Mucosa of descending colon (tissue), 3 donors: ENCODE results near the gene DPYSL5. TPM values are rescaled to one million over a fixed set of nuclear protein-coding genes. Genes with fewer than 3 reads are reported as not detected.

Source experiments
- ATAC-seq: fragments of 200-7000 bp; cut with Tn5 transposase; one replicate; pipeline ENCODE4 v1.9.1; 2020; ENCODE audit warnings: mild to moderate bottlenecking, moderate library complexity
- DNase-seq, 3 donors: peaks; one replicate each; pipeline ENCODE4 v3.0.0-alpha.2; 2020
- H3K36me3 ChIP-seq: fragments of 200-600 bp; one replicate; pipeline ENCODE4 v1.8.0; 2021; ENCODE audit warnings: low read depth, mild to moderate bottlenecking
- H3K4me1 ChIP-seq: fragments of 200-600 bp; one replicate; pipeline ENCODE4 v1.8.0; 2021; ENCODE audit warnings: low read depth, mild to moderate bottlenecking
- H3K4me3 ChIP-seq: fragments of 200-600 bp; one replicate; pipeline ENCODE4 v1.8.0; 2021; ENCODE audit warnings: mild to moderate bottlenecking
- H3K9me3 ChIP-seq: fragments of 200-600 bp; one replicate; pipeline ENCODE4 v1.8.0; 2021; ENCODE audit warnings: mild to moderate bottlenecking
- intact Hi-C, 2 donors: fragments of 100-400 bp; cut with DNase I in 1 of 2; cut with micrococcal nuclease in 1 of 2; formaldehyde crosslinking; loops; one replicate each; pipeline versions ENCODE4 v1.11.0 to v1.11.1; 2022; cut with DNase I, micrococcal nuclease
- total RNA-seq, 3 donors: library from RNA; stranded (reverse); fragmentation: NEBNext Ultra II Directional in 2 of 3; extraction: Animal tissue kit (Norgen Biotek cat#: 25700) in 2 of 3; gene quantifications; one replicate each; pipeline versions ENCODE4 v1.2.1 to v1.2.4, GENCODE V29; 2021 to 2023
- TF ChIP-seq, protein P1 (sequence below): fragments of 200-600 bp; IDR thresholded peaks from one replicate; pipeline ENCODE4 v1.8.0; 2022; ENCODE audit warnings: antibody characterized with exemption, mild to moderate bottlenecking
- donor health status: DM: no; HTN: no; CAD: no; lungs with moderate emphysema.
- donor health status: DM: no; HTN: no; CAD: no.
- donor health status: DM: no; HTN: yes; CAD: no.

The DPYSL5 gene
- total RNA-seq, 3 donors from 2014 or later, result 0.24 to 1.3 (median 0.38) TPM

DNA sequence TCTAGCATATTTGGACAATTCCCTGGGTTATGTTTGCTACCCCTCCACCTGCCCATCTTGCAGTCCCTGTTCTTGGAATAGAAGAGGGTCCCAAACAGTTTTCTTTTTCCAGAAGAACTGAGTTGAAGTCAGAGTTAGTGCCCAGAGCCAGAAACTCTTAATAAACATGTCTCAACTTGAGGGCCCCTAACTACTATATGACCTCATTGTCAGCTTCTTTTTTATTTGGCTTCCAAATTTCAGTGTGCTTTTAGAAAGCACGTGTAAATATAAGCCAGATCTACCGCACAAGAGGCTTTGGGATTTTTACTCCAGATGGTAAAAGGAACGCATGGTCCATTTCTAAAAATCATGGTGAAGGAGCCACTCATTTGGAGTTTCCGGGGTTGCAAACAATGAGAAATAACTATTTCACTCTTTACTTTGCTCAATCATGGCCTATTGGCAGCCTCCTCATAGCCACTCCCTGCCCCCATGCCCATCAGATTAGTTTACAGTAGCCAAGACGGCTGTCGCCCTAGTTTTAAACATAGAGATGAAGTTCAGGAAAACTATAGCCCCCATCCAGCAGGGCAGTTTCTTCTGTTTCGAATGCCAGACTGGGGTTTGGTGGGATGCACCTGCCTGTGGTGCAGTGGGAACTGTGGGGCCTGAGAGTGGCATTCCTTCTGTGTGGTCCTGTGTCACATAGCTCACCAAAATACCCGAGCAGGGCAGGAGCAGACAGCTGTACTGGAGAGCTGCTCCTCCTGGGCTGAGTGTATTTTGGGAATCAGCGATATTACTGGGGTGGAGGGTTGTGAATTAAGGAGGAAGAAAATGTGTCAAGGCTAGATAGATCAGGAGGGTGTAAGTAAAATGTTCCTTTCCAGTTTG lies 124.2 kb downstream of the DPYSL5 start:
- no peak overlapping the region for H3K4me3 ChIP-seq
- TF ChIP-seq, protein P1, sequence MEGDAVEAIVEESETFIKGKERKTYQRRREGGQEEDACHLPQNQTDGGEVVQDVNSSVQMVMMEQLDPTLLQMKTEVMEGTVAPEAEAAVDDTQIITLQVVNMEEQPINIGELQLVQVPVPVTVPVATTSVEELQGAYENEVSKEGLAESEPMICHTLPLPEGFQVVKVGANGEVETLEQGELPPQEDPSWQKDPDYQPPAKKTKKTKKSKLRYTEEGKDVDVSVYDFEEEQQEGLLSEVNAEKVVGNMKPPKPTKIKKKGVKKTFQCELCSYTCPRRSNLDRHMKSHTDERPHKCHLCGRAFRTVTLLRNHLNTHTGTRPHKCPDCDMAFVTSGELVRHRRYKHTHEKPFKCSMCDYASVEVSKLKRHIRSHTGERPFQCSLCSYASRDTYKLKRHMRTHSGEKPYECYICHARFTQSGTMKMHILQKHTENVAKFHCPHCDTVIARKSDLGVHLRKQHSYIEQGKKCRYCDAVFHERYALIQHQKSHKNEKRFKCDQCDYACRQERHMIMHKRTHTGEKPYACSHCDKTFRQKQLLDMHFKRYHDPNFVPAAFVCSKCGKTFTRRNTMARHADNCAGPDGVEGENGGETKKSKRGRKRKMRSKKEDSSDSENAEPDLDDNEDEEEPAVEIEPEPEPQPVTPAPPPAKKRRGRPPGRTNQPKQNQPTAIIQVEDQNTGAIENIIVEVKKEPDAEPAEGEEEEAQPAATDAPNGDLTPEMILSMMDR, result no peak
- DNase-seq (no peak), ATAC-seq (no peak)
- H3K9me3 ChIP-seq, result no peaks in the 10 kb centered on the region
- intact Hi-C loops, result no loop called here
- H3K4me1 ChIP-seq, result peaks cover 32% of the 10 kb centered on the region
- H3K36me3 ChIP-seq, result no peaks in the 10 kb centered on the region

DNA sequence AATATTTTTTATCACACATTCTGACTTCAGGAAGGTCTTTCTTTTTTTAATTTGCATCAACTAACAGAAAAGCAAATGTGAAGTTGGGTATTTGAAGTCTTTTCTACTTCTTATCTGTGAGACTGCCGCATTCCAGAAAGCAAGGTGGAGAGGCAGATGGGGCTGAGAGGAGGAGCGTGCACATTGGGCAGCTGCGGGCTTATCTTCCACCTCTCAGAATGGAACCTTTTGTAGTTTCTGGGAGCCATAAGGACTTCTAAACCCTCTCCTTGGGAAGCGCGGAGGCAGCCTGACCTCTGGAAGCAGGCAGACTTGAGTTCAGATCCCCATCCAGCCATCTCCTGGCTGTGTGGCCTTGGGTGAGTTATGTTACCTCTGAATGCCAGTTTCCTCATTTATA lies 126.4 kb downstream of the DPYSL5 start:
- Histone ChIP-seq H3K4me3 (no peak overlapping the region), H3K4me1 (peaks cover 20% of the 10 kb centered on the region), H3K36me3 (no peaks in the 10 kb centered on the region), H3K9me3 (no peaks in the 10 kb centered on the region)
- TF ChIP-seq, protein P1, result no peak
- DNase-seq (no peak), ATAC-seq (no peak)
- intact Hi-C loops, result no loop called here

DNA sequence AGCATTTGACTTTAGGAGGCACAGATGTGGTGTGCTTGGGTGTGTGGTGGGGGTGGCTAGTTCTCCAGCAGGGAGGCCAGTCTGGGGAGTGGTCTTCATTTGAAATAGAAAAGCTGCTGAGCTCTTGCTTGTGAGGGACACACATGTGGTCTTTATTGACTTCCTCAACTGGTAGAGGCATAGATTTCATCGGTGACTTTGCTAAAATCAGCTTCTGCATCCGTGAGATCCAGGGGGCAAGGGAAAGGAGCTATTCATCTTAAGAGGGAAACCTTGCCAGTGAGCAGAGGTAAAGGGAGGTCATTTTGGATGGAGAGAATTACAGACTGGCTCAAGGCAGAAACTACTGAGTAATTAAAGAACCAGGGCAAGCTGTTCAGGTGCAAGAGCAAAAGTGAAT lies 127.2 kb downstream of the DPYSL5 start:
- H3K9me3 ChIP-seq, result no peaks in the 10 kb centered on the region
- ATAC-seq, result no peak
- no peak for DNase-seq
- no peak overlapping the region for H3K4me3 ChIP-seq
- peaks cover 14% of the 10 kb centered on the region for H3K4me1 ChIP-seq
- TF ChIP-seq, protein P1, result no peak
- H3K36me3 ChIP-seq, result no peaks in the 10 kb centered on the region
- intact Hi-C loops, result no loop called here

DNA sequence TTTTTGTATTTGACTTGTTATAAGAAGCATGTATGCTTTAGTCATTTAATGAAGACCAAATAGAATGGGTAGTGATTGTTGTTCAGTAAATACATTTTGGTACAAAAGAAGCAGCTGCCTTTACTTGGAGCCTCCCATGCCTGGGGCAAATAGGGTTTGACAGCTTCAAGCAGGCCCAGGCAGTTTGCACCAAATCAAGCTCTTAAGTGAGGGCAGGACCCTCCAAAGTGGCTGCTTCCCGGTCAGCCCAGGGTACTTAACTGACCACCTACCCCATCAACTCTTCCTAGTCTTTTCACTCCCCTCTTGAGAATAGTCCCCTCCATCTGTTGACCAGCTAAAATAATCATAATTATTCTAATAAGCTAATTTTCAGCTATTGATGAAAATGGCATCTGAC lies 127.7 kb downstream of the DPYSL5 start:
- H3K4me1 ChIP-seq, result peaks cover 12% of the 10 kb centered on the region
- ATAC-seq, result no peak
- intact Hi-C loops, result no loop called here
- H3K9me3 ChIP-seq, result no peaks in the 10 kb centered on the region
- H3K4me3 ChIP-seq, result no peak overlapping the region
- DNase-seq, result no peak
- no peaks in the 10 kb centered on the region for H3K36me3 ChIP-seq
- TF ChIP-seq, protein P1, result no peak

DNA sequence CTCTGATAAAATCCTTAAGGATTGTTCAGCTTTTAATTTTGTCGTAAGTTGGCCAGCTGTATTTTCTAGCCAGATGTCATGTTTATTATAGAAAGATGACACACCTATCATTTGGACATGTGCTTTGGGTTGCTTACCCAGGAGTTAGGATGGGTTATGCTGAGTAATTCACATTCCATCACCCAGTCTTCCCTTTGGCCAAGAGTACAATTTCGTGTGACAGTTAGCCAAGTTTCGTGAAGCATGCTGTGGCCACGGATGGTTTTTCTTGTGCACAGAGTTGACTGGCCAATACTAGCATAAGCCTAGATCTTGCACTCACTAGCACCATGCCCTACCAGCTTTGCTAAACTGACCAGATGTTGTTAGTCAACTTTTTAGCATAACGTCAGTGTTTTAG lies 128.3 kb downstream of the DPYSL5 start:
- DNase-seq, result no peak
- peaks cover 12% of the 10 kb centered on the region for H3K4me1 ChIP-seq
- no peaks in the 10 kb centered on the region for H3K9me3 ChIP-seq
- no peak for ATAC-seq
- no peaks in the 10 kb centered on the region for H3K36me3 ChIP-seq
- intact Hi-C loops, result no loop called here
- H3K4me3 ChIP-seq, result no peak overlapping the region
- TF ChIP-seq, protein P1, result no peak
